Spleen (tissue), 7 donors: ENCODE data around the gene JCHAIN.

ENCODE experiments used
- POLR2AphosphoS5 ChIP-seq, 3 donors: sonication (generic); formaldehyde crosslinking; IDR thresholded peaks; one replicate each; pipeline ENCODE4 v1.5.1; 2017; ENCODE audit warnings: antibody characterized with exemption in 3 of 3
- TF ChIP-seq, protein P1 (sequence below), 11 experiments: fragments of 200-600 bp in 7 of 11; fragments of 450-650 bp in 4 of 11; sonication (generic) in 4 of 11; IDR thresholded peaks in 8 of 11; conservative IDR thresholded peaks in 3 of 11; 1 replicate in 7 of 11; 2 replicates in 4 of 11; pipeline versions ENCODE4 v1.4.0 to v1.8.0; 2016 to 2021; ENCODE audit warnings: antibody characterized with exemption in 11 of 11, inconsistent platforms in 4 of 11, mild to moderate bottlenecking in 1 of 11
- donor health status: DM: no; HTN: no; CAD: no; lungs with moderate emphysema.
- donor health status: DM: no; HTN: no; CAD: no.
- donor health status: DM: no; HTN: no; CAD: no.

DNA sequence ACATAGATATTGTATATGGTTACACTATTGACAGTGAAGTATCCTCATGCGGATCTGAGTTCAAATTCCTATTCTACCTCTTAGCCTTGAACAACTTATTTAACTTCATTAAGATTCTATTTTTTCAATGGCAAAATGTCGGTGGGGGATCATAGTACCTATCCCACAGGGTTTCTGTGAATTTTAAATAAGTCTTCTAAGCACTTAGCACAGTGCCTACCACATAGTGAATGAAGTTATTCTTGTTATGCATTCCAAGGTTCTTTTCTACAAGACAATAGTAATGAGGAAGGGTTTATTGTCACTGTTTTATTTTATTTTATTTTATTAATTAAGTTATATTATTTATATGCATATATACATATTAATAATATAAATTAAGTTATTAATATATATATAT, 46.5 kb downstream of the JCHAIN start:
- TF ChIP-seq, protein P1, sequence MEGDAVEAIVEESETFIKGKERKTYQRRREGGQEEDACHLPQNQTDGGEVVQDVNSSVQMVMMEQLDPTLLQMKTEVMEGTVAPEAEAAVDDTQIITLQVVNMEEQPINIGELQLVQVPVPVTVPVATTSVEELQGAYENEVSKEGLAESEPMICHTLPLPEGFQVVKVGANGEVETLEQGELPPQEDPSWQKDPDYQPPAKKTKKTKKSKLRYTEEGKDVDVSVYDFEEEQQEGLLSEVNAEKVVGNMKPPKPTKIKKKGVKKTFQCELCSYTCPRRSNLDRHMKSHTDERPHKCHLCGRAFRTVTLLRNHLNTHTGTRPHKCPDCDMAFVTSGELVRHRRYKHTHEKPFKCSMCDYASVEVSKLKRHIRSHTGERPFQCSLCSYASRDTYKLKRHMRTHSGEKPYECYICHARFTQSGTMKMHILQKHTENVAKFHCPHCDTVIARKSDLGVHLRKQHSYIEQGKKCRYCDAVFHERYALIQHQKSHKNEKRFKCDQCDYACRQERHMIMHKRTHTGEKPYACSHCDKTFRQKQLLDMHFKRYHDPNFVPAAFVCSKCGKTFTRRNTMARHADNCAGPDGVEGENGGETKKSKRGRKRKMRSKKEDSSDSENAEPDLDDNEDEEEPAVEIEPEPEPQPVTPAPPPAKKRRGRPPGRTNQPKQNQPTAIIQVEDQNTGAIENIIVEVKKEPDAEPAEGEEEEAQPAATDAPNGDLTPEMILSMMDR (IDR thresholded peaks at IDR 0.05 in 8 of 11, conservative IDR thresholded peaks at IDR 0.05 in 3 of 11), result no peak
- no peak for TF ChIP-seq POLR2AphosphoS5 (IDR thresholded peaks at IDR 0.05)
